Measurements from ENCODE around the gene CREM.

The CREM gene

DNA sequence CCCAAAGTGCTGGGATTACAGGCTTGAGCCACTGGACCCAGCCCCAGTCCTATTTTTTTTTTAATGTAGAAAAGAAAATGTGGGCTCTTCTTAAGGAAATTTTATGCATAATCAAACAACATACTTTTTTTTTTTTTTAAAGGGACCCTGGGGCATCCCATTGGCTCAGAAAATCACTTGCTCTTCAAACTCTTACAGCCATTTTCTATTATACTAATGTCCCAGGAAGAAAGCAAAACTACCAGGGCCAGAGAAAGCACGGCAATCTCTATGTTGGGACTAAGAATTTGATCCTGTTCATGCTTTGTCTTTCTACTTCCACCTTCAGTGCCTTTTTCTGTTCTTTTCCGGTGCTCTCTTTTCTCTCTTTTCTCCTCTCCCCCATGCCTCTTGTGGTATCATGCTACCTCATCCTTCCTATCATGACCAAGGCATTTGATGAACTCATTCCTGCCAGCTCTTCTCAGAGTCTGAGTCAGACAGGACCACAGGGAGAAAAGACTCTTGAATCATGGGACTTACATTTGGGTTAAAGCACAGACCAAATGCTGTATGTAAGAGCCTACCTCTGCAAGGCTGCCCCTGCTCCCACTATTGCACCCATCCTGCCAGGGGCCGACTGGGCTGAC, 133.2 kb downstream of the CREM start:
- H3K9me3 ChIP-seq (ENCODE audit: insufficient read depth, low read depth, low read length): no peaks in the 10 kb centered on the region
- no peak overlapping the region for H3K4me3 ChIP-seq (ENCODE audit: low read length)
- no peaks in the 10 kb centered on the region for H3K4me1 ChIP-seq (ENCODE audit: insufficient read depth, low read length)
- H3K27ac ChIP-seq (ENCODE audit: low read length): no peak overlapping the region
- no peak overlapping the region for H3K9ac ChIP-seq (ENCODE audit: low read depth, low read length)
- H3K27me3 ChIP-seq (ENCODE audit: insufficient read depth, low read length): no peaks in the 10 kb centered on the region
- H3K36me3 ChIP-seq (ENCODE audit: insufficient read depth, low read depth, low read length): no peaks in the 10 kb centered on the region

DNA sequence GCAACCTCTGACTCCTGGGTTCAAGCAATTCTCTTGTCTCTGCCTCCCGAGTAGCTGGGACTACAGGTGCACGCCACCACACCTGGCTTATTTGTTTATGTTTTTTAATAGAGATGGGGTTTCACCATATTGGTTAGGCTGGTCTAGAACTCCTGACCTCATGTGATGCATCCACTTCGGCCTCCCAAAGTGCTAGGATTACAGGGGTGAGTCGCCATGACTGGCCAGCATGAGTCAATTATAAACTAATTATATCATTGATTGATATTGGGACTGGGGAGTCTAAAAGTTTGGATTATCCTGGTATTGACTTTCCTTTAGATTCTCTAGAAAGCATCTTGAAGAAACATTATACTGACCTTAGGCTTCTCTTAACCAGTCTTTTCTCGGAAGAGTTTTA, 135.8 kb downstream of the CREM start:
- H3K9me3 ChIP-seq (ENCODE audit: insufficient read depth, low read depth, low read length): no peaks in the 10 kb centered on the region
- H3K4me1 ChIP-seq (ENCODE audit: insufficient read depth, low read length): no peaks in the 10 kb centered on the region
- no peaks in the 10 kb centered on the region for H3K27me3 ChIP-seq (ENCODE audit: insufficient read depth, low read length)
- no peaks in the 10 kb centered on the region for H3K36me3 ChIP-seq (ENCODE audit: insufficient read depth, low read depth, low read length)
- H3K4me3 ChIP-seq (ENCODE audit: low read length): no peak overlapping the region
- no peak overlapping the region for H3K9ac ChIP-seq (ENCODE audit: low read depth, low read length)
- H3K27ac ChIP-seq (ENCODE audit: low read length): no peak overlapping the region
